Osteoblast (primary cell): ENCODE results near the gene UBE2C. TPM values are rescaled to one million over a fixed set of nuclear protein-coding genes. Genes with fewer than 3 reads are reported as not detected.

Experiments used
- DNase-seq: peaks from one replicate; pipeline ENCODE4 v3.0.0; 2011; ENCODE audit warnings: low spot score, mixed read lengths; ENCODE audit not compliant: insufficient read length; ENCODE audit errors: missing footprints
- H2AFZ ChIP-seq: 2 replicates; pipeline ENCODE4 v1.6.0; 2011; ENCODE audit warnings: mild to moderate bottlenecking, low read length
- H3K27ac ChIP-seq: 2 replicates; pipeline ENCODE4 v1.5.1; 2011; ENCODE audit warnings: mild to moderate bottlenecking, low read depth, low read length, moderate library complexity
- H3K27me3 ChIP-seq: 2 replicates; pipeline ENCODE4 v1.6.0; 2012; ENCODE audit warnings: mild to moderate bottlenecking, control low read depth, inconsistent platforms, low read length, moderate library complexity; ENCODE audit not compliant: insufficient read depth
- H3K36me3 ChIP-seq: 2 replicates; pipeline ENCODE4 v1.5.1; 2011; ENCODE audit warnings: mild to moderate bottlenecking, low read length, control low read depth, moderate library complexity; ENCODE audit not compliant: insufficient read depth
- H3K4me1 ChIP-seq: 2 replicates; pipeline ENCODE4 v1.5.1; 2011; ENCODE audit warnings: mild to moderate bottlenecking, low read length, control low read depth, moderate library complexity; ENCODE audit not compliant: insufficient read depth
- H3K4me2 ChIP-seq: 2 replicates; pipeline ENCODE4 v1.6.0; 2011; ENCODE audit warnings: mild to moderate bottlenecking, low read length; ENCODE audit not compliant: insufficient read depth
- H3K4me3 ChIP-seq: fragments of 200-600 bp; sonication (generic); 3 replicates; pipeline ENCODE4 v1.5.1; 2012; ENCODE audit warnings: mild to moderate bottlenecking, low read length, inconsistent platforms; ENCODE audit not compliant: insufficient read depth
- H3K79me2 ChIP-seq: 2 replicates; pipeline ENCODE4 v1.6.0; 2012; ENCODE audit warnings: mild to moderate bottlenecking, low read length, control low read depth, inconsistent platforms; ENCODE audit not compliant: insufficient read depth
- H3K9me3 ChIP-seq: 2 replicates; pipeline ENCODE4 v1.5.1; 2011; ENCODE audit warnings: low read depth, low read length, control low read depth
- H4K20me1 ChIP-seq: 2 replicates; pipeline ENCODE4 v1.6.0; 2012; ENCODE audit warnings: mild to moderate bottlenecking, low read length, control low read depth; ENCODE audit not compliant: insufficient read depth
- total RNA-seq: library from RNA; depleted of rRNA; stranded (reverse); fragments of >200 nt; gene quantifications from 2 replicates; pipeline ENCODE4 v1.2.3, GENCODE V29; 2012
- TF ChIP-seq, protein P1 (sequence below): IDR thresholded peaks from 2 replicates; pipeline ENCODE4 v1.5.1; 2011; ENCODE audit warnings: mild to moderate bottlenecking, low read depth, low read length, moderate library complexity; ENCODE audit errors: extremely low read depth

UBE2C gene
- total RNA-seq, 1 donor: 2.5 TPM

DNA sequence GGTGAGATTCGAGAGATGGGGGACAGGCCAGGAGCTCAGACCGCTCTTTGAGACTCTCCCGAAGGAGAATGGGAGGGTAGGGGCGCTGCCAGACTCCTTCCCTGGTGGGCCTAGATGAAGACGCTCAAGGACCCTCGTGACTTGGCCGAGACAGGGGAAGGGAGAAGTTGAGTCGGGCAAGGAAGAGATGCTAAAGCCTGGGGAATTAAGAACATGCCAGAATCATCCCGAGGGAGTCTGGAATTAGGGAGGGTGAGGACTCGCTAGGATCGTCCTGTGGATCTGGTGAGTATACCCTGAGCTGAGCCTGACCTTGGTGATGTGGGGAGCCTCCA, 529 bp downstream of the UBE2C start:
- peaks cover 15% of the 10 kb centered on the region for H3K4me1 ChIP-seq
- H2AFZ ChIP-seq: peak overlapping the region; percentile 85
- no peak for DNase-seq
- no peaks in the 10 kb centered on the region for H3K9me3 ChIP-seq
- TF ChIP-seq, protein P1, sequence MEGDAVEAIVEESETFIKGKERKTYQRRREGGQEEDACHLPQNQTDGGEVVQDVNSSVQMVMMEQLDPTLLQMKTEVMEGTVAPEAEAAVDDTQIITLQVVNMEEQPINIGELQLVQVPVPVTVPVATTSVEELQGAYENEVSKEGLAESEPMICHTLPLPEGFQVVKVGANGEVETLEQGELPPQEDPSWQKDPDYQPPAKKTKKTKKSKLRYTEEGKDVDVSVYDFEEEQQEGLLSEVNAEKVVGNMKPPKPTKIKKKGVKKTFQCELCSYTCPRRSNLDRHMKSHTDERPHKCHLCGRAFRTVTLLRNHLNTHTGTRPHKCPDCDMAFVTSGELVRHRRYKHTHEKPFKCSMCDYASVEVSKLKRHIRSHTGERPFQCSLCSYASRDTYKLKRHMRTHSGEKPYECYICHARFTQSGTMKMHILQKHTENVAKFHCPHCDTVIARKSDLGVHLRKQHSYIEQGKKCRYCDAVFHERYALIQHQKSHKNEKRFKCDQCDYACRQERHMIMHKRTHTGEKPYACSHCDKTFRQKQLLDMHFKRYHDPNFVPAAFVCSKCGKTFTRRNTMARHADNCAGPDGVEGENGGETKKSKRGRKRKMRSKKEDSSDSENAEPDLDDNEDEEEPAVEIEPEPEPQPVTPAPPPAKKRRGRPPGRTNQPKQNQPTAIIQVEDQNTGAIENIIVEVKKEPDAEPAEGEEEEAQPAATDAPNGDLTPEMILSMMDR: no peak
- H3K27me3 ChIP-seq: no peaks in the 10 kb centered on the region
- peaks cover 27% of the 10 kb centered on the region for H3K79me2 ChIP-seq
- peak overlapping the region; percentile 59 for H3K27ac ChIP-seq
- H4K20me1 ChIP-seq: no peaks in the 10 kb centered on the region
- peaks cover 53% of the 10 kb centered on the region for H3K36me3 ChIP-seq
- H3K4me2 ChIP-seq: peak overlapping the region; percentile 97
- peak overlapping the region; percentile 87 for H3K4me3 ChIP-seq

DNA sequence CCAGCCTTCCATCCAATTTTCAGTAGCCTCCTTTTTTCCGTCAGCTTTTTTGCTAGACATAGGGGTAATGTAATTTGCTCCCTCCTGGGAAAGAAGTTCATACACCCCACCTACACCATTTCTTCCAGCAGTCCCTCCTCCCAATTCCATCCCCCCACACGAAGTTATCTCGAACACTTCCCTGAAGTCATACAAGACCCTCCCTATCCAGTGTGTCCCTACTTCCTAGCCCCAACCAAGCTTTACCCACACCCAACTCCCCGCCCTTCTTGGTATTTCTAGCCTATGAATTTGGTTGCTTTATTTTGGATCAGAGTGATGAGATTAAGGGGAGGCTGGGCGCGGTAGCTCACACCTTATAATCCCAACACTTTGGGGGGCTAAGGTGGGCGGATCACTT, 1.0 kb downstream of the UBE2C start:
- Histone ChIP-seq H3K27me3 (no peaks in the 10 kb centered on the region), H3K9me3 (no peaks in the 10 kb centered on the region), H3K27ac (peak overlapping the region; percentile 59), H4K20me1 (no peaks in the 10 kb centered on the region), H3K36me3 (peaks cover 48% of the 10 kb centered on the region), H3K4me3 (peak overlapping the region; percentile 87), H3K4me2 (peak overlapping the region; percentile 97), H3K79me2 (peaks cover 27% of the 10 kb centered on the region), H2AFZ (peak overlapping the region; percentile 85), H3K4me1 (peaks cover 15% of the 10 kb centered on the region)
- TF ChIP-seq, protein P1: no peak
- no peak for DNase-seq

DNA sequence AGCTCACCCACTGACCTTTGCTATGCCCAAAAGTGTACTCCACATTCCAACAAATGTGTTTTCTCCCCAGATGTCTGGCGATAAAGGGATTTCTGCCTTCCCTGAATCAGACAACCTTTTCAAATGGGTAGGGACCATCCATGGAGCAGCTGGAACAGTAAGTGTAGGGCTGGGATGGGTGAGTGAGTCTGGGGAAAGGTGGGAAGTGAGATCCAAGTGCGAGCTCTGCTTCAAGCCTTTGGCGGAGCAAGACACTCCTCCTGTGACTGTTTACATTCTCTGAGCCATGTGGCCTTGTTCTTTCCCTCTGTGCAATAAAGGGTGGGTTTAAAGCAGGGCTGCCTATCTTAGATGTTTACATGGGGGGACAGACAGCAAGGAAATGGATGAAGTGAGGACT, 1.9 kb downstream of the UBE2C start:
- Histone ChIP-seq H3K27ac (no peak overlapping the region), H3K27me3 (no peaks in the 10 kb centered on the region), H4K20me1 (no peaks in the 10 kb centered on the region), H3K9me3 (no peaks in the 10 kb centered on the region), H3K4me3 (no peak overlapping the region), H3K4me2 (peak overlapping the region; percentile 15), H3K4me1 (peaks cover 15% of the 10 kb centered on the region), H3K36me3 (peaks cover 40% of the 10 kb centered on the region), H2AFZ (no peak overlapping the region), H3K79me2 (peaks cover 27% of the 10 kb centered on the region)
- no peak for DNase-seq
- TF ChIP-seq, protein P1: no peak

DNA sequence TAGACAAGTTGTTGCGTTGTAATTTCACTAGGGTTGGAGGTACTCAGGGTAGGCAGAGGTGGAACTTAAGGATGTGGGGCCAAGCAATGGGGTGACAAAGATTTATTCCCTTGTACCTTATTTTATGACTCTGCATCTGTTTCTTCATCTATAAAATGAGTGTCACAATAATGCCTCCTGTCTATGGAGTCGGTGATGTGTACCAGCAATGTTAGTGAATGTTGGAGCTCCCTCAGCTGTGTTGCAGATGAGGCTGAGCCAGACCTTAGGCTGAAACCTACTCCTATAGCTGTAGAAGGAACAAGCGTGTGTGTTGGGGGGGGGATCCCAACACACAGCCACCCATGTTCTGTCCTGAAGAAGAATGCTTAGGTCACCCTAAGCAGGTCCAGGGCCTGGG, 4.5 kb downstream of the UBE2C start:
- TF ChIP-seq, protein P1: no peak
- H3K9me3 ChIP-seq: no peaks in the 10 kb centered on the region
- peaks cover 27% of the 10 kb centered on the region for H3K79me2 ChIP-seq
- no peak overlapping the region for H3K4me2 ChIP-seq
- H4K20me1 ChIP-seq: no peaks in the 10 kb centered on the region
- peaks cover 15% of the 10 kb centered on the region for H3K4me1 ChIP-seq
- H3K27ac ChIP-seq: peak overlapping the region; percentile 31
- H3K4me3 ChIP-seq: no peak overlapping the region
- no peaks in the 10 kb centered on the region for H3K27me3 ChIP-seq
- no peak for DNase-seq
- peaks cover 17% of the 10 kb centered on the region for H3K36me3 ChIP-seq
- H2AFZ ChIP-seq: no peak overlapping the region
